Measurements from ENCODE around the gene SSBP3. TPM values are rescaled to one million over a fixed set of nuclear protein-coding genes. Genes with fewer than 3 reads are reported as not detected.

The SSBP3 gene
- total RNA-seq, 4 donors from 2014 or later: 19.3 to 40.5 (median 31.3) TPM

DNA sequence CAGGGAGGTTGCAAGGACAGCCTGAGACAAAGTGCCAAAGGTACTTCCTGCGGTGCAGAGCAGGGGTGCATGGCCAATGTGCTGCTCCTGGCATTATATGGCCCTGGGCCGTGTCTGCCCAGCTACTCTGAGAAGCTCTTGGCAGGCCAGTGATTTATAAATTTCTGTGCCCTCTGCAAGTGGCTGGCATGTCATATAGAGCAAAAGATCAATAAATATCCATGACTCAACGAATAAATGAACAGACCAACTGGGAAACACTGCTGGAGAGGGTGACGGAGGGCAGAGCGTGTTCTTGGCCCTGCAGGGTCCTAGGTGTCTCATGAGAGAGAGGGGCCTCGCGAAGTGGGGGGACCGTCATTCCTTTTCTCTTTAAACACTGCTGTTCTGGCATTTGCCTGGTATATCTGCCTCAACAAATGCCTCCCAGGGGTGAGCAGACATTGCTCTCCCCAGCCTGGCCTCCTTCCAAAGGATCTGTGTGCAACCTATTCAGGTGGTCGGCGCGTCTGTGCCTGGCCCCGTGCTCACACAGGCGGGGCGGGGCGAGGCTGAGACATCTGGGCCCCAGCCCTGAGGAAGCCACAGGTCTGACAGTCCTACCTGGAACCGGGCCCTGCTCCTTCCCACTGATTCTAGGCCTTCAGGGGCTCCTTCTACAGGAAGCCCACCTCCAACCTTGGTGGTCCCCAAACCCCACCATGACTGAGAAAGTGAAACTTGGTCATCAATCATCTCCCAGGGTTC is 123.9 kb downstream of the SSBP3 start:
- H3K4me3 ChIP-seq (ENCODE audit: low read depth, poor library complexity, severe bottlenecking): no peak overlapping the region
- no peak for TF ChIP-seq CTCF (IDR thresholded peaks at IDR 0.05)
- TF ChIP-seq POLR2A (IDR thresholded peaks at IDR 0.05): no peak
- intact Hi-C loops (cut with DNase I; ENCODE audit: low total_unique reads): no loop called here
- 64 to 74% methylated on average over 16 of the region's 16 CpGs for WGBS, 2 donors
- DNase-seq (ENCODE audit: low spot score in 2 of 2): no peak

DNA sequence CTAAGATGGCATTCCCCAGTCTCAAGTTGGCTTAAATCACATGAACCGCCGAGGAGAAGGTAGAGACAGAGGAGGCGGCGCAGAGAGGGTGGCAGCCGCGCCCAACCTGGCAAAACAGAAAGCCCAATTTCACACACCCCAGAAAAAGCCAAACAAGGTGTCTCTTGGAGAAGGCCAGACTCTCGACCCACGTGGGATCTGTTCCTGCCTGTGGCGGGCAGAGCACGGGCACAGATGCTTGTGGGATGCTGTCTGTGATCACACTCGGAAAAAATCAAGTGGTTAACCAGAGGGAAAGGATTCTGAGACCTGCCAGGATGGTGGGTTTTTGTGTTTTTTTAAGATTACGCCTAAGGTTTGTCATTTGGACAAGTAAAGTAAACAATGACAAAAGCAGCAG is 125.5 kb downstream of the SSBP3 start:
- H3K4me3 ChIP-seq (ENCODE audit: low read depth, poor library complexity, severe bottlenecking): no peak overlapping the region
- intact Hi-C loops (cut with DNase I; ENCODE audit: low total_unique reads): no loop called here
- TF ChIP-seq CTCF (IDR thresholded peaks at IDR 0.05): no peak
- no peak for TF ChIP-seq POLR2A (IDR thresholded peaks at IDR 0.05)
- no peak for DNase-seq (ENCODE audit: low spot score in 2 of 2)
- WGBS, 2 donors: 55 to 61% methylated on average over 12 of the region's 12 CpGs

- H3K4me3 ChIP-seq (ENCODE audit: low read depth, poor library complexity, severe bottlenecking): no peak overlapping the region
- intact Hi-C loops (cut with DNase I; ENCODE audit: low total_unique reads): no loop called here
- 97% methylated on average over 5 to 8 of the region's 8 CpGs for WGBS, 2 donors
- DNase-seq (ENCODE audit: low spot score in 2 of 2): no peak
- TF ChIP-seq POLR2A (IDR thresholded peaks at IDR 0.05) (no peak), CTCF (IDR thresholded peaks at IDR 0.05) (no peak)
Observed at GRCh38 chr1:54279457-54279856, 126.7 kb downstream of the SSBP3 start.

- 84 to 85% methylated on average over 7 to 9 of the region's 9 CpGs for WGBS, 2 donors
- H3K4me3 ChIP-seq (ENCODE audit: low read depth, poor library complexity, severe bottlenecking): no peak overlapping the region
- intact Hi-C loops (cut with DNase I; ENCODE audit: low total_unique reads): no loop called here
- no peak for TF ChIP-seq POLR2A (IDR thresholded peaks at IDR 0.05)
- no peak for TF ChIP-seq CTCF (IDR thresholded peaks at IDR 0.05)
- DNase-seq (ENCODE audit: low spot score in 2 of 2): no peak
Observed at GRCh38 chr1:54278941-54279422, 127.2 kb downstream of the SSBP3 start.

GRCh38 chr1:54277451-54278341 is 128.5 kb downstream of the SSBP3 start:
- no peak for TF ChIP-seq CTCF (IDR thresholded peaks at IDR 0.05)
- no peak for TF ChIP-seq POLR2A (IDR thresholded peaks at IDR 0.05)
- no peak overlapping the region for H3K4me3 ChIP-seq (ENCODE audit: low read depth, poor library complexity, severe bottlenecking)
- DNase-seq (ENCODE audit: low spot score in 2 of 2): no peak
- WGBS, 2 donors: 39 to 44% methylated on average over 4 of the region's 4 CpGs
- intact Hi-C loops (cut with DNase I; ENCODE audit: low total_unique reads): no loop called here
